RWPE2 (cell line): ENCODE results near the gene COMMD7.

Experiments used
- ATAC-seq: fragments of 200-7000 bp; cut with Tn5 transposase; 3 replicates; pipeline ENCODE4 v1.9.1; 2021; ENCODE audit warnings: low read depth
- DNase-seq: peaks from one replicate; pipeline ENCODE4 v3.0.0-alpha.2; 2020; ENCODE audit warnings: low spot score
- H3K27ac ChIP-seq: fragments of 450-650 bp; 2 replicates; pipeline ENCODE4 v1.5.1; 2017; ENCODE audit warnings: mild to moderate bottlenecking; ENCODE audit not compliant: poor library complexity, severe bottlenecking
- H3K27me3 ChIP-seq: fragments of 250-450 bp; sonication (Bioruptor Pico); 2 replicates; pipeline ENCODE4 v1.5.1; 2021; ENCODE audit warnings: mild to moderate bottlenecking, moderate library complexity; ENCODE audit not compliant: insufficient read depth, poor library complexity, severe bottlenecking
- H3K36me3 ChIP-seq: fragments of 250-450 bp; sonication (Bioruptor Pico); 2 replicates; pipeline ENCODE4 v1.5.1; 2020; ENCODE audit warnings: low read depth, mild to moderate bottlenecking, moderate library complexity
- H3K4me1 ChIP-seq: fragments of 250-450 bp; sonication (Bioruptor Pico); 2 replicates; pipeline ENCODE4 v1.5.1; 2021; ENCODE audit warnings: mild to moderate bottlenecking, moderate library complexity; ENCODE audit not compliant: insufficient read depth, poor library complexity, severe bottlenecking
- H3K4me3 ChIP-seq: fragments of 250-450 bp; sonication (Bioruptor Pico); 2 replicates; pipeline ENCODE4 v1.5.1; 2021; ENCODE audit warnings: mild to moderate bottlenecking, moderate library complexity; ENCODE audit not compliant: severe bottlenecking
- H3K9me3 ChIP-seq: fragments of 250-450 bp; sonication (Bioruptor Pico); 2 replicates; pipeline ENCODE4 v1.5.1; 2021; ENCODE audit warnings: mild to moderate bottlenecking, moderate library complexity; ENCODE audit not compliant: severe bottlenecking
- TF ChIP-seq, protein P1 (sequence below): fragments of 450-650 bp; IDR thresholded peaks from one replicate; pipeline ENCODE4 v1.5.1; 2017; ENCODE audit warnings: mild to moderate bottlenecking, moderate library complexity; ENCODE audit not compliant: poor library complexity, severe bottlenecking

Gene COMMD7

GRCh38 chr20:32753731-32754130, 10.5 kb upstream of the COMMD7 start:
- Histone ChIP-seq H3K9me3 (no peaks in the 10 kb centered on the region), H3K36me3 (no peaks in the 10 kb centered on the region), H3K4me1 (peaks cover 15% of the 10 kb centered on the region), H3K4me3 (no peak overlapping the region), H3K27me3 (no peaks in the 10 kb centered on the region), H3K27ac (no peak overlapping the region)
- DNase-seq (no peak), ATAC-seq (0 out of 3 replicates have a peak, but pooled peaks have one; percentile 8)
- TF ChIP-seq, protein P1, sequence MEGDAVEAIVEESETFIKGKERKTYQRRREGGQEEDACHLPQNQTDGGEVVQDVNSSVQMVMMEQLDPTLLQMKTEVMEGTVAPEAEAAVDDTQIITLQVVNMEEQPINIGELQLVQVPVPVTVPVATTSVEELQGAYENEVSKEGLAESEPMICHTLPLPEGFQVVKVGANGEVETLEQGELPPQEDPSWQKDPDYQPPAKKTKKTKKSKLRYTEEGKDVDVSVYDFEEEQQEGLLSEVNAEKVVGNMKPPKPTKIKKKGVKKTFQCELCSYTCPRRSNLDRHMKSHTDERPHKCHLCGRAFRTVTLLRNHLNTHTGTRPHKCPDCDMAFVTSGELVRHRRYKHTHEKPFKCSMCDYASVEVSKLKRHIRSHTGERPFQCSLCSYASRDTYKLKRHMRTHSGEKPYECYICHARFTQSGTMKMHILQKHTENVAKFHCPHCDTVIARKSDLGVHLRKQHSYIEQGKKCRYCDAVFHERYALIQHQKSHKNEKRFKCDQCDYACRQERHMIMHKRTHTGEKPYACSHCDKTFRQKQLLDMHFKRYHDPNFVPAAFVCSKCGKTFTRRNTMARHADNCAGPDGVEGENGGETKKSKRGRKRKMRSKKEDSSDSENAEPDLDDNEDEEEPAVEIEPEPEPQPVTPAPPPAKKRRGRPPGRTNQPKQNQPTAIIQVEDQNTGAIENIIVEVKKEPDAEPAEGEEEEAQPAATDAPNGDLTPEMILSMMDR, result no peak

DNA sequence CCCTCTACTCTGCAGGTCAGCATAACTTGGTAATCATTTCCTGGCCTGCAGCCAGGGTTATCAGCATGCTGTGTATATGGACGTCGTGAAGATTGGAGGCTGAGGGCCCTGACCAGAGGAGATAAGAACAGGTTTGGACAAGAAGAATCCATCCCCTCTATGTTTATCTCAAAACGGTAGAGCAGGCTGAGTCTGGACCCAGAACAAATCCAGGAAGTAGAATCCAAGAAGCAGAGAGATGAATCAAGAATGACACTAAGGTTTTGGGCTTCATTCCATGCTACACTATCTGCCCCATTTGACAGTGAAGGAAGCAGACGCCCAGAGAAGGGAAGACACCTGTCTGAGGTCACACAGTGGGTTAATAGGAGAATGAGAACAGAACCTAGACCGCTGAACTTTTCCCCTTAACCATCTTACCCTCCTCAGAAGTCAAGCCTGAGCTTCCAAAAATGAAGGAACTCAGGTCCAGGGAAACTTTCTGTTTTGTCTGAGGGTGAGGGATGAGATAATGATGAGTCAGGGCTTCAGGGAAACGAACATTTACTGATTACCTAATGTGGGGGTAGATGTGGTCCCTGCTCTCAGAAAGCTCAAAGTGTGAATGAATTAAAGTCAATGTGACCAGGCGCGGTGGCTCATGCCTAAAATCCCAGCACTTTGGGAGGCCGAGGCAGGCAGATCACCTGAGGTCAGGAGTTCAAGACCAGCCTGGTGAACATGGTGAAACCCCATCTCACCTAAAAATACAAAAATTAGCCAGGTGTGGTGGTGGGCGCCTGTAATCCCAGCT, 9.4 kb upstream of the COMMD7 start:
- H3K36me3 ChIP-seq, result no peaks in the 10 kb centered on the region
- no peak for DNase-seq
- no peak overlapping the region for H3K4me3 ChIP-seq
- peak overlapping the region; percentile 4 for H3K27ac ChIP-seq
- no peaks in the 10 kb centered on the region for H3K9me3 ChIP-seq
- peak; percentile 84 for ATAC-seq
- TF ChIP-seq, protein P1, result no peak
- H3K27me3 ChIP-seq, result no peaks in the 10 kb centered on the region
- H3K4me1 ChIP-seq, result peaks cover 15% of the 10 kb centered on the region

GRCh38 chr20:32751702-32752457, 8.6 kb upstream of the COMMD7 start:
- Histone ChIP-seq H3K27ac (peak overlapping the region; percentile 4), H3K4me3 (no peak overlapping the region)
- ATAC-seq, result no peak

GRCh38 chr20:32751293-32751692, 8.0 kb upstream of the COMMD7 start:
- DNase-seq, result no peak
- no peak overlapping the region for H3K27ac ChIP-seq
- TF ChIP-seq, protein P1, result no peak
- H3K27me3 ChIP-seq, result no peaks in the 10 kb centered on the region
- H3K9me3 ChIP-seq, result no peaks in the 10 kb centered on the region
- ATAC-seq, result no peak
- H3K36me3 ChIP-seq, result no peaks in the 10 kb centered on the region
- H3K4me3 ChIP-seq, result no peak overlapping the region
- peaks cover 18% of the 10 kb centered on the region for H3K4me1 ChIP-seq

More at GRCh38 chr20:32751702-32752457, 8.6 kb upstream of the COMMD7 start:
- Histone ChIP-seq H3K36me3 (no peaks in the 10 kb centered on the region), H3K27me3 (no peaks in the 10 kb centered on the region), H3K4me1 (peaks cover 15% of the 10 kb centered on the region), H3K9me3 (no peaks in the 10 kb centered on the region)
- TF ChIP-seq, protein P1, result no peak
- no peak for DNase-seq
